Panc1 (cell line): ENCODE data around the gene AKAP13. TPM values are rescaled to one million over a fixed set of nuclear protein-coding genes. Genes with fewer than 3 reads are reported as not detected.

Source experiments
- ATAC-seq: fragments of 200-7000 bp; cut with Tn5 transposase; 2 replicates; pipeline ENCODE4 v1.9.1; 2020; ENCODE audit warnings: mild to moderate bottlenecking, moderate library complexity
- BruUV-seq: library from RNA; stranded (reverse); fragments of 400-500 nt; replicated peaks from 2 replicates; lab custom pipeline; 2021; lab: Mats Ljungman, UMichigan
- CTCF ChIA-PET: fragments of 300-600 bp; sonication (Branson Sonifier 250); formaldehyde crosslinking; loops from one replicate; lab custom pipeline; 2022; ENCODE audit warnings: antibody characterized with exemption; lab: Charles Lee
- POLR2A ChIA-PET: fragments of 300-600 bp; sonication (Branson Sonifier 250); formaldehyde crosslinking; loops from one replicate; lab custom pipeline; 2022; ENCODE audit warnings: antibody characterized with exemption; lab: Charles Lee
- DNase-seq: peaks from one replicate; pipeline ENCODE4 v3.0.0-alpha.2; 2010; ENCODE audit warnings: low read depth, low spot score
- H3K27ac ChIP-seq: 2 replicates; pipeline ENCODE4 v1.5.1; 2011; ENCODE audit warnings: mild to moderate bottlenecking, low read length, inconsistent platforms
- H3K27me3 ChIP-seq: fragments of 200-500 bp; sonication (Bioruptor generic); 2 replicates; pipeline ENCODE4 v1.6.0; 2014; ENCODE audit warnings: low read length, inconsistent platforms; ENCODE audit not compliant: control insufficient read depth, insufficient read depth
- H3K36me3 ChIP-seq: fragments of 200-500 bp; sonication (Bioruptor generic); 2 replicates; pipeline ENCODE4 v1.5.1; 2014; ENCODE audit warnings: inconsistent platforms, mild to moderate bottlenecking, low read length, moderate library complexity; ENCODE audit not compliant: control insufficient read depth, insufficient read depth
- H3K4me1 ChIP-seq: 2 replicates; pipeline ENCODE4 v1.5.1; 2011; ENCODE audit warnings: inconsistent platforms, mild to moderate bottlenecking, low read length, moderate library complexity; ENCODE audit not compliant: control insufficient read depth, insufficient read depth
- H3K4me3 ChIP-seq, 2 experiments: 2 replicates each; pipeline ENCODE4 v1.5.1; 2011 to 2012; ENCODE audit warnings: low read depth in 2 of 2, low read length in 2 of 2, mild to moderate bottlenecking in 2 of 2, inconsistent platforms in 1 of 2, moderate library complexity in 1 of 2
- H3K9me3 ChIP-seq: fragments of 200-500 bp; sonication (Bioruptor generic); 2 replicates; pipeline ENCODE4 v1.5.1; 2014; ENCODE audit warnings: low read depth, mild to moderate bottlenecking, inconsistent platforms, low read length, moderate library complexity; ENCODE audit not compliant: control insufficient read depth, insufficient read depth
- POLR2AphosphoS5 ChIP-seq: IDR thresholded peaks from 2 replicates; pipeline ENCODE4 v1.6.1; 2012; ENCODE audit warnings: mild to moderate bottlenecking, low read depth, low read length, moderate library complexity
- REST ChIP-seq, 2 experiments: IDR thresholded peaks; 2 replicates each; pipeline ENCODE4 v1.6.1; 2011 to 2012; ENCODE audit warnings: low read depth in 2 of 2, control low read depth in 1 of 2, low read length in 1 of 2, mild to moderate bottlenecking in 1 of 2, moderate library complexity in 1 of 2; ENCODE audit not compliant: insufficient read depth in 1 of 2
- SIN3A ChIP-seq: IDR thresholded peaks from 2 replicates; pipeline ENCODE4 v1.6.1; 2012; ENCODE audit warnings: low read depth, mild to moderate bottlenecking, low read length, moderate library complexity, borderline replicate concordance; ENCODE audit not compliant: insufficient read depth
- TCF7L2 ChIP-seq: IDR thresholded peaks from 2 replicates; pipeline ENCODE4 v1.6.1; 2011; ENCODE audit warnings: mild to moderate bottlenecking, low read depth, low read length, inconsistent platforms
- in situ Hi-C: cut with HindIII; loops from 2 replicates; pipeline ENCODE4 v1.10.0; 2016; ENCODE audit warnings: low sequenced_read_pairs, low pct_unique_long_range_greater_than_20kb
- intact Hi-C: fragments of 100-400 bp; cut with micrococcal nuclease; formaldehyde crosslinking; loops from one replicate; pipeline ENCODE4 v1.10.0; 2022; ENCODE audit not compliant: unreplicated experiment
- total RNA-seq: library from RNA; stranded (reverse); gene quantifications from one replicate; pipeline ENCODE4 v1.2.1, GENCODE V29; 2021; ENCODE audit not compliant: unreplicated experiment
- TF ChIP-seq, protein P1 (sequence below): fragments of 450-650 bp; IDR thresholded peaks from 2 replicates; pipeline ENCODE4 v1.5.1; 2017; ENCODE audit warnings: mild to moderate bottlenecking

The AKAP13 gene
- total RNA-seq, 1 experiment from 2014 or later = 94.2 TPM

- no peaks in the 10 kb centered on the region for H3K27me3 ChIP-seq
- BruUV-seq = TSS peak; percentile 70
- TF ChIP-seq POLR2AphosphoS5 = no peak
- TF ChIP-seq, protein P1, sequence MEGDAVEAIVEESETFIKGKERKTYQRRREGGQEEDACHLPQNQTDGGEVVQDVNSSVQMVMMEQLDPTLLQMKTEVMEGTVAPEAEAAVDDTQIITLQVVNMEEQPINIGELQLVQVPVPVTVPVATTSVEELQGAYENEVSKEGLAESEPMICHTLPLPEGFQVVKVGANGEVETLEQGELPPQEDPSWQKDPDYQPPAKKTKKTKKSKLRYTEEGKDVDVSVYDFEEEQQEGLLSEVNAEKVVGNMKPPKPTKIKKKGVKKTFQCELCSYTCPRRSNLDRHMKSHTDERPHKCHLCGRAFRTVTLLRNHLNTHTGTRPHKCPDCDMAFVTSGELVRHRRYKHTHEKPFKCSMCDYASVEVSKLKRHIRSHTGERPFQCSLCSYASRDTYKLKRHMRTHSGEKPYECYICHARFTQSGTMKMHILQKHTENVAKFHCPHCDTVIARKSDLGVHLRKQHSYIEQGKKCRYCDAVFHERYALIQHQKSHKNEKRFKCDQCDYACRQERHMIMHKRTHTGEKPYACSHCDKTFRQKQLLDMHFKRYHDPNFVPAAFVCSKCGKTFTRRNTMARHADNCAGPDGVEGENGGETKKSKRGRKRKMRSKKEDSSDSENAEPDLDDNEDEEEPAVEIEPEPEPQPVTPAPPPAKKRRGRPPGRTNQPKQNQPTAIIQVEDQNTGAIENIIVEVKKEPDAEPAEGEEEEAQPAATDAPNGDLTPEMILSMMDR = no peak
- H3K27ac ChIP-seq = no peak overlapping the region
- ChIA-PET CTCF (no interaction called here), POLR2A (no interaction called here)
- H3K9me3 ChIP-seq = no peaks in the 10 kb centered on the region
- in situ Hi-C loops = no loop called here
- H3K36me3 ChIP-seq = no peaks in the 10 kb centered on the region
- peaks cover 4% of the 10 kb centered on the region; the same call in 1 of the 2 replicates for H3K4me1 ChIP-seq
- no peak overlapping the region for H3K4me3 ChIP-seq
- DNase-seq (no peak), ATAC-seq (no peak)
- intact Hi-C loops = no loop called here
Observed at GRCh38 chr15:85754989-85755388, 374.6 kb downstream of the AKAP13 start.

GRCh38 chr15:85755471-85755870 is 375.1 kb downstream of the AKAP13 start:
- no peak for DNase-seq
- no TSS peak for BruUV-seq
- Histone ChIP-seq H3K27ac (no peak overlapping the region), H3K4me3 (no peak overlapping the region), H3K36me3 (no peaks in the 10 kb centered on the region), H3K9me3 (no peaks in the 10 kb centered on the region), H3K4me1 (peaks cover 4% of the 10 kb centered on the region; the same call in 1 of the 2 replicates), H3K27me3 (no peaks in the 10 kb centered on the region)
- ChIA-PET CTCF (no interaction called here), POLR2A (no interaction called here)
- TF ChIP-seq, protein P1 = no peak
- TF ChIP-seq SIN3A (no peak), REST (IDR thresholded peaks at IDR 0.05; ENCODE audit: insufficient read depth in 1 of 2, low read depth in 2 of 2, low read length in 1 of 2) (no peak), POLR2AphosphoS5 (no peak), TCF7L2 (no peak)
- in situ Hi-C loops (no loop called here), intact Hi-C loops (no loop called here)
- ATAC-seq = no peak
